Measurements from ENCODE around the gene EIF2B1. TPM values are rescaled to one million over a fixed set of nuclear protein-coding genes. Genes with fewer than 3 reads are reported as not detected.

The EIF2B1 gene
- total RNA-seq, 2 donors from 2014 or later, result 154 to 177 TPM

- Histone ChIP-seq H3K36me3 (peaks cover 66% of the 10 kb centered on the region), H3K4me1 (ENCODE audit: control insufficient read depth in 1 of 2, low read depth in 2 of 2) (no peaks in the 10 kb centered on the region), H3K27me3 (replicated peaks; ENCODE audit: insufficient read depth) (no peaks in the 10 kb centered on the region), H3K27ac (no peak overlapping the region), H3K9me3 (no peaks in the 10 kb centered on the region), H3K4me3 (no peak overlapping the region)
- TF ChIP-seq CTCF (IDR thresholded peaks at IDR 0.05), result no peak
- ATAC-seq (ENCODE audit: insufficient number of reproducible peaks, low FRiP score, low read depth) (no peak), DNase-seq (ENCODE audit: low spot score) (no peak)
Measured at GRCh38 chr12:123617580-123617979, 15.9 kb downstream of the EIF2B1 start.

- Histone ChIP-seq H3K4me3 (no peak overlapping the region), H3K27ac (no peak overlapping the region), H3K9me3 (no peaks in the 10 kb centered on the region), H3K36me3 (peaks cover 64% of the 10 kb centered on the region), H3K4me1 (ENCODE audit: control insufficient read depth in 1 of 2, low read depth in 2 of 2) (no peaks in the 10 kb centered on the region), H3K27me3 (replicated peaks; ENCODE audit: insufficient read depth) (no peaks in the 10 kb centered on the region)
- no peak for ATAC-seq (ENCODE audit: insufficient number of reproducible peaks, low FRiP score, low read depth)
- no peak for DNase-seq (ENCODE audit: low spot score)
- TF ChIP-seq CTCF (IDR thresholded peaks at IDR 0.05), result no peak
Measured at GRCh38 chr12:123617144-123617543, 16.3 kb downstream of the EIF2B1 start.

GRCh38 chr12:123614531-123614930 lies 19.0 kb downstream of the EIF2B1 start:
- Histone ChIP-seq H3K4me3 (no peak overlapping the region), H3K9me3 (no peaks in the 10 kb centered on the region), H3K36me3 (peaks cover 60% of the 10 kb centered on the region), H3K4me1 (ENCODE audit: control insufficient read depth in 1 of 2, low read depth in 2 of 2) (no peaks in the 10 kb centered on the region), H3K27ac (no peak overlapping the region), H3K27me3 (replicated peaks; ENCODE audit: insufficient read depth) (no peaks in the 10 kb centered on the region)
- DNase-seq (ENCODE audit: low spot score) (no peak), ATAC-seq (ENCODE audit: insufficient number of reproducible peaks, low FRiP score, low read depth) (no peak)
- no peak for TF ChIP-seq CTCF (IDR thresholded peaks at IDR 0.05)

GRCh38 chr12:123614110-123614509 lies 19.4 kb downstream of the EIF2B1 start:
- no peak overlapping the region for H3K27ac ChIP-seq
- DNase-seq (ENCODE audit: low spot score) (no peak), ATAC-seq (ENCODE audit: insufficient number of reproducible peaks, low FRiP score, low read depth) (no peak)
- peaks cover 61% of the 10 kb centered on the region for H3K36me3 ChIP-seq
- no peaks in the 10 kb centered on the region for H3K9me3 ChIP-seq
- no peaks in the 10 kb centered on the region for H3K4me1 ChIP-seq (ENCODE audit: control insufficient read depth in 1 of 2, low read depth in 2 of 2)
- H3K27me3 ChIP-seq (replicated peaks; ENCODE audit: insufficient read depth), result no peaks in the 10 kb centered on the region
- no peak for TF ChIP-seq CTCF (IDR thresholded peaks at IDR 0.05)
- no peak overlapping the region for H3K4me3 ChIP-seq

- H3K4me1 ChIP-seq (ENCODE audit: control insufficient read depth in 1 of 2, low read depth in 2 of 2), result peaks cover 0 to 6% of the 10 kb centered on the region in 2 donors
- H3K36me3 ChIP-seq, result peaks cover 44% of the 10 kb centered on the region
- H3K27ac ChIP-seq, result no peak overlapping the region
- H3K27me3 ChIP-seq (replicated peaks; ENCODE audit: insufficient read depth), result no peaks in the 10 kb centered on the region
- H3K9me3 ChIP-seq, result no peaks in the 10 kb centered on the region
- DNase-seq (ENCODE audit: low spot score) (no peak), ATAC-seq (ENCODE audit: insufficient number of reproducible peaks, low FRiP score, low read depth) (no peak)
- TF ChIP-seq CTCF (IDR thresholded peaks at IDR 0.05), result no peak
- no peak overlapping the region for H3K4me3 ChIP-seq
Measured at GRCh38 chr12:123608182-123608581, 25.3 kb downstream of the EIF2B1 start.
